H1 (cell line): ENCODE results near the gene PIP5K1B. TPM values are rescaled to one million over a fixed set of nuclear protein-coding genes. Genes with fewer than 3 reads are reported as not detected.
A peak's percentile ranks its signal among the peaks of the same experiment; 100 is the strongest.

Experiments used
- CTCF ChIA-PET: fragments of 300-600 bp; sonication (Branson Sonifier 250); formaldehyde crosslinking; loops from one replicate; lab custom pipeline; 2021; ENCODE audit not compliant: partially characterized antibody; lab: Charles Lee
- POLR2A ChIA-PET: fragments of 300-600 bp; sonication (Branson Sonifier 250); formaldehyde crosslinking; loops from one replicate; lab custom pipeline; 2021; ENCODE audit warnings: inconsistent platforms; ENCODE audit not compliant: partially characterized antibody; lab: Charles Lee
- DNase-seq, 2 experiments: peaks; one replicate each; pipeline versions ENCODE4 v3.0.0 to v3.0.0-alpha.2; 2010 to 2022; ENCODE audit warnings: low spot score in 2 of 2, low read depth in 1 of 2, mixed read lengths in 1 of 2
- FAIRE-seq: peaks from 2 replicates; lab custom pipeline; 2011; peaks lifted over from hg19 to GRCh38; lab: Jason Lieb, UNC
- H2AFZ ChIP-seq: 2 replicates; pipeline ENCODE4 v1.8.1; 2012; ENCODE audit warnings: low read length, inconsistent platforms
- H2AK5ac ChIP-seq: 2 replicates; pipeline ENCODE4 v1.6.1; 2013; ENCODE audit warnings: low read depth, low read length
- H2BK120ac ChIP-seq: replicated peaks from 2 replicates; pipeline ENCODE3; 2013; ENCODE audit warnings: low read depth, low read length, inconsistent platforms
- H2BK12ac ChIP-seq: 2 replicates; pipeline ENCODE4 v1.6.1; 2013; ENCODE audit warnings: low read depth, low read length
- H2BK15ac ChIP-seq: 2 replicates; pipeline ENCODE4 v1.6.1; 2013; ENCODE audit warnings: low read length
- H2BK20ac ChIP-seq: 2 replicates; pipeline ENCODE4 v1.6.1; 2013; ENCODE audit warnings: low read length
- H2BK5ac ChIP-seq: 2 replicates; pipeline ENCODE4 v1.6.1; 2013; ENCODE audit warnings: low read depth, low read length
- H3K14ac ChIP-seq: 2 replicates; pipeline ENCODE4 v1.6.1; 2013; ENCODE audit warnings: inconsistent platforms; ENCODE audit not compliant: insufficient read length
- H3K18ac ChIP-seq: 2 replicates; pipeline ENCODE4 v1.6.1; 2013; ENCODE audit warnings: low read length; ENCODE audit errors: extremely low read depth
- H3K23ac ChIP-seq: 2 replicates; pipeline ENCODE4 v1.6.1; 2013; ENCODE audit warnings: inconsistent platforms; ENCODE audit not compliant: insufficient read length
- H3K23me2 ChIP-seq: 2 replicates; pipeline ENCODE4 v1.6.1; 2013; ENCODE audit warnings: low read depth, low read length
- H3K27ac ChIP-seq: 2 replicates; pipeline ENCODE4 v1.6.1; 2011; ENCODE audit warnings: low read depth, low read length, inconsistent platforms
- H3K27me3 ChIP-seq, 4 experiments: replicated peaks in 1 of 4; 1 replicate in 1 of 4; 2 replicates in 3 of 4; pipeline versions ENCODE4 v1.6.1 to v1.8.1; 2011 to 2013; ENCODE audit warnings: low read length in 3 of 4, mild to moderate bottlenecking in 3 of 4, inconsistent platforms in 2 of 4, mixed read lengths in 2 of 4, moderate library complexity in 1 of 4; ENCODE audit not compliant: control insufficient read depth in 3 of 4, insufficient read depth in 3 of 4; ENCODE audit errors: extremely low read depth in 1 of 4
- H3K36me3 ChIP-seq, 4 experiments: 2 replicates each; pipeline versions ENCODE4 v1.6.1 to v1.8.1; 2011 to 2013; ENCODE audit warnings: mild to moderate bottlenecking in 4 of 4, low read length in 3 of 4, moderate library complexity in 2 of 4, control low read depth in 1 of 4, inconsistent platforms in 1 of 4; ENCODE audit not compliant: insufficient read depth in 4 of 4, control insufficient read depth in 2 of 4
- H3K4ac ChIP-seq: replicated peaks from 2 replicates; pipeline ENCODE3; 2013; ENCODE audit warnings: low read length, low read depth, mixed read lengths, inconsistent platforms; ENCODE audit not compliant: insufficient read length
- H3K4me1 ChIP-seq, 4 experiments: replicated peaks in 1 of 4; 1 replicate in 1 of 4; 2 replicates in 3 of 4; pipeline versions ENCODE4 v1.6.1 to v1.8.1; 2011 to 2013; ENCODE audit warnings: low read length in 3 of 4, inconsistent platforms in 2 of 4, mixed read lengths in 1 of 4; ENCODE audit not compliant: insufficient read depth in 4 of 4, control insufficient read depth in 3 of 4
- H3K4me2 ChIP-seq, 2 experiments: 2 replicates each; pipeline versions ENCODE4 v1.6.1 to v1.8.1; 2011 to 2013; ENCODE audit warnings: low read depth in 2 of 2, low read length in 2 of 2, control low read depth in 1 of 2, inconsistent platforms in 1 of 2, mild to moderate bottlenecking in 1 of 2; ENCODE audit not compliant: insufficient read depth in 1 of 2
- H3K4me3 ChIP-seq, 4 experiments: fragments of 200-600, 300-600 bp in 1 of 4; sonication (generic), shearing (Covaris generic), sonication (Bioruptor Twin) in 1 of 4; 2 replicates each; pipeline versions ENCODE4 v1.5.1 to v1.8.1; 2011 to 2016; ENCODE audit warnings: low read length in 4 of 4, low read depth in 3 of 4, control low read depth in 2 of 4, inconsistent platforms in 2 of 4, mild to moderate bottlenecking in 2 of 4, mixed read lengths in 1 of 4, moderate library complexity in 1 of 4; ENCODE audit not compliant: insufficient read depth in 2 of 4; ENCODE audit errors: extremely low read depth in 1 of 4
- H3K56ac ChIP-seq: replicated peaks from 2 replicates; pipeline ENCODE3; 2013; ENCODE audit warnings: low read depth, mild to moderate bottlenecking, mixed read lengths, low read length, inconsistent platforms; ENCODE audit not compliant: insufficient read length
- H3K79me1 ChIP-seq: 2 replicates; pipeline ENCODE4 v1.6.1; 2013; ENCODE audit warnings: low read depth, low read length, control low read depth
- H3K79me2 ChIP-seq, 2 experiments: 2 replicates each; pipeline versions ENCODE4 v1.6.1 to v1.8.1; 2012 to 2013; ENCODE audit warnings: low read length in 2 of 2, mild to moderate bottlenecking in 2 of 2, inconsistent platforms in 1 of 2; ENCODE audit not compliant: insufficient read depth in 2 of 2, control insufficient read depth in 1 of 2
- H3K9ac ChIP-seq, 4 experiments: replicated peaks in 1 of 4; 1 replicate in 1 of 4; 2 replicates in 3 of 4; pipeline versions ENCODE4 v1.6.1 to v1.8.1; 2011 to 2013; ENCODE audit warnings: low read depth in 3 of 4, low read length in 3 of 4, control low read depth in 2 of 4, mild to moderate bottlenecking in 2 of 4, moderate library complexity in 2 of 4, inconsistent platforms in 1 of 4; ENCODE audit errors: extremely low read depth in 1 of 4
- H3K9me3 ChIP-seq, 2 experiments: 2 replicates each; pipeline versions ENCODE4 v1.6.1 to v1.8.1; 2012 to 2013; ENCODE audit warnings: mild to moderate bottlenecking in 2 of 2, moderate library complexity in 2 of 2, control low read depth in 1 of 2, inconsistent platforms in 1 of 2, low read depth in 1 of 2, low read length in 1 of 2, mixed read lengths in 1 of 2; ENCODE audit not compliant: insufficient read depth in 2 of 2
- H4K20me1 ChIP-seq, 2 experiments: replicated peaks in 1 of 2; 2 replicates each; pipeline versions ENCODE3 to v1.8.1; 2011 to 2013; ENCODE audit warnings: inconsistent platforms in 2 of 2, low read length in 2 of 2, mild to moderate bottlenecking in 1 of 2; ENCODE audit not compliant: insufficient read depth in 2 of 2, control insufficient read depth in 1 of 2
- H4K5ac ChIP-seq: 2 replicates; pipeline ENCODE4 v1.6.1; 2013; ENCODE audit warnings: low read length, low read depth, mixed read lengths, inconsistent platforms; ENCODE audit not compliant: insufficient read length
- H4K8ac ChIP-seq: 2 replicates; pipeline ENCODE4 v1.8.0; 2013; ENCODE audit warnings: mild to moderate bottlenecking, moderate library complexity, low read length, inconsistent platforms; ENCODE audit not compliant: insufficient read depth; ENCODE audit errors: extremely low read depth
- H4K91ac ChIP-seq: replicated peaks from 2 replicates; pipeline ENCODE3; 2013; ENCODE audit warnings: low read length, mixed read lengths, inconsistent platforms; ENCODE audit not compliant: insufficient read length
- JUN ChIP-seq: IDR thresholded peaks from 2 replicates; pipeline ENCODE4 v1.6.1; 2011; ENCODE audit warnings: low read depth, mild to moderate bottlenecking, improper control_type of control experiment, low read length
- SIX5 ChIP-seq: IDR thresholded peaks from 2 replicates; pipeline ENCODE4 v1.6.1; 2011; ENCODE audit warnings: mild to moderate bottlenecking, low read depth, low read length
- TAF1 ChIP-seq: IDR thresholded peaks from 2 replicates; pipeline ENCODE4 v1.6.1; 2011; ENCODE audit warnings: mild to moderate bottlenecking, low read depth, low read length
- WGBS, 2 experiments: shearing (Covaris generic) in 1 of 2; methylation state at CpG; one replicate each; pipeline versions ENCODE4 v1.1.6 to v1.1.7; 2013 to 2015; ENCODE audit warnings: low lambda C conversion rate in 2 of 2, mixed read lengths in 2 of 2, inconsistent platforms in 1 of 2, low coverage in 1 of 2, missing lambda C conversion rate in 1 of 2; ENCODE audit not compliant: insufficient replicate concordance in 2 of 2, insufficient coverage in 1 of 2, insufficient read length in 1 of 2; ENCODE audit errors: extremely low coverage in 1 of 2, missing lambda C conversion rate in 1 of 2; 5-methylcytosine and 5-hydroxymethylcytosine counted together
- polyA plus RNA-seq, 7 experiments: library from polyadenylated mRNA; depleted of rRNA in 3 of 7; stranded (reverse) in 5 of 7; unstranded in 2 of 7; fragments of >200 nt in 5 of 7; fragments of 200-250 nt in 2 of 7; gene quantifications; 1 replicate in 5 of 7; 2 replicates in 1 of 7; 4 replicates in 1 of 7; pipeline versions ENCODE4 v1.2.1 to v1.2.3, GENCODE V29; 2011 to 2013; ENCODE audit warnings: missing spikeins in 2 of 7, mixed read lengths in 2 of 7
- total RNA-seq: library from RNA; stranded (reverse); fragmentation: NEBNext Ultra II Directional; extraction: Animal tissue kit (Norgen Biotek cat#: 25700); gene quantifications from 2 replicates; pipeline ENCODE4 v1.2.1, GENCODE V29; 2021
- TF ChIP-seq, protein P1 (sequence below): IDR thresholded peaks from 2 replicates; pipeline ENCODE4 v1.6.1; 2011; ENCODE audit warnings: low read depth, mild to moderate bottlenecking, low read length; ENCODE audit not compliant: insufficient read depth

The PIP5K1B gene
- total and polyA plus RNA-seq, 2 of the 8 experiments (the other 6 are each of a cell fraction or from before 2014, with no cell fraction given), result 4.7 to 7.7 TPM

DNA sequence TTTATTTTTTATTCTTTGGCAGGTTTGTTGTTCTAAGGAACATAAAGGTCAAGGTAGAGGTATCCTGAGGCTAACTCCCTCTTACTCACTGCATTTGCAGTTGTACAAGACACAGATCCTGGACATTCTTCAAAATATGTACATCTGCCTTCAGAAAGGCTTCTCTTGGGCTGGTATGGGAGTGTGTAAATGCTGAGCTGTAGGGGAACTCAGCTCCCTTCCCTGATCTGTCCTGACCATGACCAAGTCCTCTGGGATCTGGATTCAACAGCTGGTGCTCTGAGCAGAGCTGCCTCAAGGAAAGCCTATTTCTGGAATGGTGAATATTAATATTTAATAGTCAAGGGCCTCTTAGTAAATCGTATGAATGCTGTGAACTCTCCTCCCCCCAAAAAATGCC lies 191.4 kb downstream of the PIP5K1B start:
- H2BK120ac ChIP-seq, result no peak overlapping the region
- H3K23ac ChIP-seq, result no peak overlapping the region
- H3K27ac ChIP-seq, result no peak overlapping the region
- no peak overlapping the region for H2BK5ac ChIP-seq
- H3K14ac ChIP-seq, result no peak overlapping the region
- no peak overlapping the region for H4K5ac ChIP-seq
- ChIA-PET POLR2A (interaction anchor here (0.6 to 0.9 kb wide), 4 partner anchors 10 to 253 kb away, joined by 3 read pairs; no protein-coding TSS in a partner anchor), CTCF (interaction anchor here (0.8 to 1.4 kb wide), 4 partner anchors 16 to 59 kb away, joined by 3 to 5 read pairs (median 4); no protein-coding TSS in a partner anchor)
- H3K23me2 ChIP-seq, result no peaks in the 10 kb centered on the region
- no peak overlapping the region for H2BK15ac ChIP-seq
- H3K27me3 ChIP-seq, result no peaks in the 10 kb centered on the region
- no peak overlapping the region for H3K56ac ChIP-seq
- DNase-seq, result no peak
- 0 out of 2 replicates have a peak overlapping the region, but pooled peaks have one; percentile 42 for H2BK12ac ChIP-seq
- no peak overlapping the region for H3K4me3 ChIP-seq
- no peak overlapping the region for H2BK20ac ChIP-seq
- no peaks in the 10 kb centered on the region for H3K36me3 ChIP-seq
- H2AFZ ChIP-seq, result no peak overlapping the region
- H3K79me2 ChIP-seq, result no peaks in the 10 kb centered on the region
- no peak overlapping the region for H3K4ac ChIP-seq
- H2AK5ac ChIP-seq, result no peak overlapping the region; the same call in 1 of the 2 replicates
- no peak overlapping the region for H4K8ac ChIP-seq
- H3K18ac ChIP-seq, result no peak overlapping the region; the same call in 1 of the 2 replicates
- no peaks in the 10 kb centered on the region for H3K79me1 ChIP-seq
- no peak overlapping the region for H3K4me2 ChIP-seq
- H4K20me1 ChIP-seq, result no peaks in the 10 kb centered on the region
- H4K91ac ChIP-seq, result no peak overlapping the region
- no peaks in the 10 kb centered on the region for H3K9me3 ChIP-seq
- peaks cover 0 to 8% (median 1%) of the 10 kb centered on the region in 4 experiments; a peak in 4 of 7 replicates for H3K4me1 ChIP-seq
- WGBS, 2 experiments, result 93% methylated on average over 1 of the region's 1 CpG; no CpG with 5 or more reads in 1 of the 2 experiments
- no peak for FAIRE-seq
- no peak overlapping the region for H3K9ac ChIP-seq
- no peak for TF ChIP-seq TAF1
- TF ChIP-seq SIX5, result no peak
- TF ChIP-seq, protein P1, sequence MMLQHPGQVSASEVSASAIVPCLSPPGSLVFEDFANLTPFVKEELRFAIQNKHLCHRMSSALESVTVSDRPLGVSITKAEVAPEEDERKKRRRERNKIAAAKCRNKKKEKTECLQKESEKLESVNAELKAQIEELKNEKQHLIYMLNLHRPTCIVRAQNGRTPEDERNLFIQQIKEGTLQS, result no peak
- TF ChIP-seq JUN, result no peak
